SU-DHL-6 (cell line): ENCODE measurements around the gene CCDC167.
A peak's percentile ranks its signal among the peaks of the same experiment; 100 is the strongest.
"Not testable (repeated sequence)": the region's sequence is repeated elsewhere in the genome, so short reads cannot be mapped to it uniquely, and the experiment has no call there.

Experiments
- H2AFZ ChIP-seq: fragments of 200-600 bp; sonication (generic); 2 replicates; pipeline ENCODE4 v1.6.1; 2014; ENCODE audit warnings: low read depth, mild to moderate bottlenecking, moderate library complexity, mixed read lengths, antibody characterized with exemption, low read length; ENCODE audit not compliant: severe bottlenecking
- H3F3A ChIP-seq: fragments of 200-600 bp; shearing (Covaris generic); 2 replicates; pipeline ENCODE4 v1.6.0; 2016; ENCODE audit warnings: antibody characterized with exemption, mild to moderate bottlenecking; ENCODE audit not compliant: insufficient read depth
- H3K27ac ChIP-seq: fragments of 200-600 bp; sonication (generic); 2 replicates; pipeline ENCODE4 v1.5.1; 2016; ENCODE audit warnings: low read depth, mild to moderate bottlenecking, low read length, moderate library complexity, mixed read lengths
- H3K27me3 ChIP-seq: fragments of 200-600 bp; sonication (generic), shearing (Covaris generic); 2 replicates; pipeline ENCODE4 v1.6.0; 2014; ENCODE audit warnings: mild to moderate bottlenecking, low read length
- H3K36me3 ChIP-seq: fragments of 200-600 bp; sonication (generic); 2 replicates; pipeline ENCODE4 v1.6.1; 2014; ENCODE audit warnings: mild to moderate bottlenecking, low read length, mixed read lengths
- H3K4me2 ChIP-seq: fragments of 300-600, 200-600 bp; shearing (Covaris generic), sonication (generic); 2 replicates; pipeline ENCODE4 v1.6.0; 2014; ENCODE audit warnings: low read length, low read depth, mild to moderate bottlenecking; ENCODE audit not compliant: poor library complexity, severe bottlenecking
- H3K4me3 ChIP-seq: fragments of 200-600 bp; sonication (generic); 2 replicates; pipeline ENCODE4 v1.5.1; 2014; ENCODE audit warnings: antibody characterized with exemption, low read length, mild to moderate bottlenecking, mixed read lengths; ENCODE audit not compliant: insufficient read depth, poor library complexity, severe bottlenecking
- H3K79me2 ChIP-seq: fragments of 200-600 bp; sonication (generic); 2 replicates; pipeline ENCODE4 v1.6.1; 2014; ENCODE audit warnings: mild to moderate bottlenecking, low read length, moderate library complexity; ENCODE audit not compliant: insufficient read depth
- H3K9ac ChIP-seq: fragments of 200-600 bp; sonication (generic); 2 replicates; pipeline ENCODE4 v1.7.0; 2014; ENCODE audit warnings: mild to moderate bottlenecking, low read length
- H3K9me2 ChIP-seq: fragments of 200-600 bp; sonication (generic); replicated peaks from 2 replicates; pipeline ENCODE4 v1.6.1; 2014; ENCODE audit warnings: low read length; ENCODE audit not compliant: insufficient read depth
- H3K9me3 ChIP-seq: fragments of 200-600 bp; sonication (generic); 2 replicates; pipeline ENCODE4 v1.6.1; 2014; ENCODE audit warnings: low read length, mixed read lengths; ENCODE audit not compliant: insufficient read depth
- H4K20me1 ChIP-seq: fragments of 200-600 bp; sonication (generic); 2 replicates; pipeline ENCODE4 v1.6.1; 2014; ENCODE audit warnings: low read depth, mild to moderate bottlenecking, antibody characterized with exemption, low read length, moderate library complexity, mixed read lengths
- CTCF ChIP-seq: fragments of 200-600 bp; sonication (generic); IDR thresholded peaks from one replicate; pipeline ENCODE4 v1.5.1; 2017; ENCODE audit warnings: antibody characterized with exemption, mild to moderate bottlenecking, low read length, moderate library complexity; ENCODE audit not compliant: insufficient read depth, poor library complexity, severe bottlenecking
- EZH2phosphoT487 ChIP-seq: fragments of 200-600 bp; sonication (generic), shearing (Covaris generic); conservative IDR thresholded peaks from 2 replicates; pipeline ENCODE4 v1.6.1; 2018; ENCODE audit warnings: mild to moderate bottlenecking, antibody characterized with exemption, low read length, moderate library complexity, mixed read lengths

Gene CCDC167

GRCh38 chr6:37503309-37503965 is 3.7 kb upstream of the CCDC167 start:
- Histone ChIP-seq H4K20me1 (no peaks in the 10 kb centered on the region), H3K9ac (no peak overlapping the region), H3K79me2 (peaks cover 12% of the 10 kb centered on the region), H3K27me3 (no peaks in the 10 kb centered on the region), H3K9me2 (no peaks in the 10 kb centered on the region), H3K36me3 (no peaks in the 10 kb centered on the region), H3K27ac (no peak overlapping the region), H3K4me3 (no peak overlapping the region), H3K9me3 (no peaks in the 10 kb centered on the region), H2AFZ (no peak overlapping the region), H3K4me2 (no peak overlapping the region), H3F3A (0 out of 2 replicates have a peak, but pooled peaks cover 4% of the 10 kb centered on the region)
- TF ChIP-seq CTCF, result no peak
- TF ChIP-seq EZH2phosphoT487, result no peak

- Histone ChIP-seq H3K27me3 (no peaks in the 10 kb centered on the region), H3K9ac (no peak overlapping the region), H3K4me2 (no peak overlapping the region), H2AFZ (no peak overlapping the region), H3K27ac (no peak overlapping the region), H4K20me1 (no peaks in the 10 kb centered on the region), H3K79me2 (peaks cover 18% of the 10 kb centered on the region), H3K9me3 (no peaks in the 10 kb centered on the region), H3K9me2 (no peaks in the 10 kb centered on the region), H3F3A (0 out of 2 replicates have a peak, but pooled peaks cover 4% of the 10 kb centered on the region), H3K36me3 (no peaks in the 10 kb centered on the region), H3K4me3 (no peak overlapping the region)
- TF ChIP-seq EZH2phosphoT487, result no peak
- TF ChIP-seq CTCF, result no peak
These were observed 3.1 kb upstream of the CCDC167 start for GRCh38 chr6:37502703-37503291.

GRCh38 chr6:37501632-37502491 is 2.2 kb upstream of the CCDC167 start:
- Histone ChIP-seq H3K9me3 (no peaks in the 10 kb centered on the region), H2AFZ (no peak overlapping the region), H3K4me2 (no peak overlapping the region), H4K20me1 (no peaks in the 10 kb centered on the region), H3K4me3 (no peak overlapping the region), H3K36me3 (no peaks in the 10 kb centered on the region), H3K9ac (no peak overlapping the region), H3K9me2 (no peaks in the 10 kb centered on the region), H3K27ac (no peak overlapping the region), H3F3A (0 out of 2 replicates have a peak, but pooled peaks cover 4% of the 10 kb centered on the region), H3K79me2 (peaks cover 26% of the 10 kb centered on the region), H3K27me3 (no peaks in the 10 kb centered on the region)
- TF ChIP-seq EZH2phosphoT487 (no peak), CTCF (no peak)

- H3K27me3 ChIP-seq, result not testable (repeated sequence)
These were observed 1.2 kb upstream of the CCDC167 start for GRCh38 chr6:37500904-37501303.

More at GRCh38 chr6:37500904-37501303, 1.2 kb upstream of the CCDC167 start:
- not testable (repeated sequence) for H3K27ac ChIP-seq, H3K4me3 ChIP-seq, H4K20me1 ChIP-seq, H3F3A ChIP-seq, H3K9me3 ChIP-seq, H3K4me2 ChIP-seq, H3K9me2 ChIP-seq, H3K36me3 ChIP-seq, H3K9ac ChIP-seq
- H2AFZ ChIP-seq, result peak overlapping the region; percentile 87
- peaks cover 36% of the 10 kb centered on the region for H3K79me2 ChIP-seq
